Parathyroid adenoma (tissue), 2 donors: ENCODE results near the gene SLC16A12.

ENCODE experiments used
- H2AFZ ChIP-seq: fragments of 300-600 bp; sonication (generic); one replicate; pipeline ENCODE4 v1.7.0; 2017; ENCODE audit warnings: antibody characterized with exemption, mild to moderate bottlenecking
- H3K27ac ChIP-seq: fragments of 300-600 bp; sonication (generic); one replicate; pipeline ENCODE4 v1.7.0; 2017
- H3K27me3 ChIP-seq: fragments of 300-600 bp; sonication (generic); one replicate; pipeline ENCODE4 v1.7.0; 2017; ENCODE audit warnings: low read length; ENCODE audit not compliant: control insufficient read depth, insufficient read depth
- H3K36me3 ChIP-seq: fragments of 300-600 bp; sonication (generic); one replicate; pipeline ENCODE4 v1.7.0; 2017; ENCODE audit warnings: low read length; ENCODE audit not compliant: control insufficient read depth, insufficient read depth
- H3K4me1 ChIP-seq: fragments of 300-600 bp; sonication (generic); one replicate; pipeline ENCODE4 v1.7.0; 2017; ENCODE audit warnings: control low read depth
- H3K4me2 ChIP-seq: fragments of 300-600 bp; sonication (generic); one replicate; pipeline ENCODE4 v1.7.0; 2017; ENCODE audit warnings: low read length
- H3K4me3 ChIP-seq: fragments of 300-600 bp; sonication (generic); one replicate; pipeline ENCODE4 v1.7.0; 2017; ENCODE audit warnings: low read depth, low read length
- H3K79me2 ChIP-seq: fragments of 300-600 bp; sonication (generic); one replicate; pipeline ENCODE4 v1.7.0; 2017; ENCODE audit warnings: control low read depth
- H3K9ac ChIP-seq: fragments of 300-600 bp; sonication (generic); one replicate; pipeline ENCODE4 v1.7.0; 2017; ENCODE audit warnings: mild to moderate bottlenecking
- H3K9me3 ChIP-seq: fragments of 300-600 bp; sonication (generic); one replicate; pipeline ENCODE4 v1.7.0; 2017; ENCODE audit warnings: low read length; ENCODE audit not compliant: control insufficient read depth
- TF ChIP-seq, protein P1 (sequence below): fragments of 300-600 bp; sonication (generic); IDR thresholded peaks from one replicate; pipeline ENCODE4 v1.7.0; 2017; ENCODE audit warnings: antibody characterized with exemption, mild to moderate bottlenecking
- donor health status: primary hyperparathyroidism.

Gene SLC16A12

DNA sequence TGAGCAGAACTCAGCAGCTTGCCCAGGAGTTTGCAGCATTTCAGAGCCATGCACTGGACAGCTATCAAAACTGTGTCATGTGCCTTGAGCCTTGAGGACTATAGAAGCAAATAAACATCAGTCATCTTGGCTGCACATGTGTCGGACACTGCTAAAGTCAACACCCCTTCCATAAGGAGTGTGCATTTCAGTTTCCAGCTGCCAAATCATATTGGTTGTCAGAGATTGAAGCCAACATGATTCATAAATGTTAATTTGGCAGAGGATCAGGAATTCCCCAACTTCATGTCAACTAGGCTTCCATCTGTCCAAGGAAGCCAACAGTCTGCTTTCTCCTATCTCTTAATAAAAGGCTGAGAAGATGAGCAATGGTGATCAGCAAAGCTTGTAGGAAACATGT lies 32.8 kb downstream of the SLC16A12 start:
- Histone ChIP-seq H3K9me3 (no peaks in the 10 kb centered on the region), H3K79me2 (no peaks in the 10 kb centered on the region), H3K9ac (no peak overlapping the region), H2AFZ (no peak overlapping the region), H3K36me3 (no peaks in the 10 kb centered on the region), H3K4me1 (no peaks in the 10 kb centered on the region), H3K4me2 (no peak overlapping the region), H3K27me3 (no peaks in the 10 kb centered on the region), H3K27ac (no peak overlapping the region), H3K4me3 (no peak overlapping the region)
- TF ChIP-seq, protein P1, sequence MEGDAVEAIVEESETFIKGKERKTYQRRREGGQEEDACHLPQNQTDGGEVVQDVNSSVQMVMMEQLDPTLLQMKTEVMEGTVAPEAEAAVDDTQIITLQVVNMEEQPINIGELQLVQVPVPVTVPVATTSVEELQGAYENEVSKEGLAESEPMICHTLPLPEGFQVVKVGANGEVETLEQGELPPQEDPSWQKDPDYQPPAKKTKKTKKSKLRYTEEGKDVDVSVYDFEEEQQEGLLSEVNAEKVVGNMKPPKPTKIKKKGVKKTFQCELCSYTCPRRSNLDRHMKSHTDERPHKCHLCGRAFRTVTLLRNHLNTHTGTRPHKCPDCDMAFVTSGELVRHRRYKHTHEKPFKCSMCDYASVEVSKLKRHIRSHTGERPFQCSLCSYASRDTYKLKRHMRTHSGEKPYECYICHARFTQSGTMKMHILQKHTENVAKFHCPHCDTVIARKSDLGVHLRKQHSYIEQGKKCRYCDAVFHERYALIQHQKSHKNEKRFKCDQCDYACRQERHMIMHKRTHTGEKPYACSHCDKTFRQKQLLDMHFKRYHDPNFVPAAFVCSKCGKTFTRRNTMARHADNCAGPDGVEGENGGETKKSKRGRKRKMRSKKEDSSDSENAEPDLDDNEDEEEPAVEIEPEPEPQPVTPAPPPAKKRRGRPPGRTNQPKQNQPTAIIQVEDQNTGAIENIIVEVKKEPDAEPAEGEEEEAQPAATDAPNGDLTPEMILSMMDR = no peak

DNA sequence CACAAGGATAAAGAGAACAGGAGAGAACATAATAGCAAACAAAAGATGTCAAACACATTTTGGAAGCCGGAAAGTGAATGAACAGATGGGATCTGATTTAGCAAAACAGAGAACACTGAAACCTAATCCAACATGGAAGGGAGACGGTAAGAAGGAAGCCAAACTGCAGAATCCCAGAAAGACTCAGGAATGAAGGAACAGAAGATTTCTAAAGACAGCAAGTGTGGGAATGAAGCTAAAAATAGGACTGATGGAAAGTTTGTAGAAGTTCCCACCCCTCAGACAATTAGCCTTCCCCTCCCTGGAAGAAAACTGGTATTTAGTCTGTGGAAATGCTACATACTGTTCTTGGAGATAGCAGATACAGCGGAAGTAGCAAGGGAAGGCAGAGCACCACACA lies 40.8 kb downstream of the SLC16A12 start:
- peak overlapping the region; percentile 42 for H3K27ac ChIP-seq
- H3K9ac ChIP-seq = no peak overlapping the region

DNA sequence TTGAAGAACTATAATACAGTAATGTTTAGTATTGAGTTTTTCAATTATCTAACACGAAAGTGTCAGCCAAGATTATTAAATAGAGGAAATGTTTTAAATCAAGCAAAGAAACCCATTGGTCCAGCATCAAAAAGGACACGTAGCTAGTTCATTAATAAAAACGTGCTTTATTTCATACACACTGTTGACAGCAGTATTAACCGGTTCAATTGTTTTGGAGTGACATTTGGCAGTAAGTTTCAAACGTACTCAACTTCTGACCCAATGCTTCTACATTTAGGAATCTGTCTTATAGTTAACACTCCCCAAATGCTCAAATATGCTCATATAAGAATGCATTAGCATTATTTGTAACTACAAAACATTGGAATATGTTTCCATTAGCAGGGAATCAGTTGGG lies 41.3 kb downstream of the SLC16A12 start:
- Histone ChIP-seq H3K4me3 (no peak overlapping the region), H3K4me2 (no peak overlapping the region), H2AFZ (no peak overlapping the region), H3K9me3 (no peaks in the 10 kb centered on the region), H3K27ac (peak overlapping the region; percentile 42), H3K27me3 (no peaks in the 10 kb centered on the region), H3K36me3 (no peaks in the 10 kb centered on the region), H3K79me2 (no peaks in the 10 kb centered on the region), H3K4me1 (no peaks in the 10 kb centered on the region), H3K9ac (no peak overlapping the region)
- TF ChIP-seq, protein P1 = no peak

More for the DNA sequence above, 40.8 kb downstream of the SLC16A12 start:
- Histone ChIP-seq H3K4me1 (no peaks in the 10 kb centered on the region), H3K36me3 (no peaks in the 10 kb centered on the region), H2AFZ (no peak overlapping the region), H3K27me3 (no peaks in the 10 kb centered on the region), H3K9me3 (no peaks in the 10 kb centered on the region), H3K79me2 (no peaks in the 10 kb centered on the region), H3K4me3 (no peak overlapping the region), H3K4me2 (no peak overlapping the region)
- TF ChIP-seq, protein P1 = no peak

DNA sequence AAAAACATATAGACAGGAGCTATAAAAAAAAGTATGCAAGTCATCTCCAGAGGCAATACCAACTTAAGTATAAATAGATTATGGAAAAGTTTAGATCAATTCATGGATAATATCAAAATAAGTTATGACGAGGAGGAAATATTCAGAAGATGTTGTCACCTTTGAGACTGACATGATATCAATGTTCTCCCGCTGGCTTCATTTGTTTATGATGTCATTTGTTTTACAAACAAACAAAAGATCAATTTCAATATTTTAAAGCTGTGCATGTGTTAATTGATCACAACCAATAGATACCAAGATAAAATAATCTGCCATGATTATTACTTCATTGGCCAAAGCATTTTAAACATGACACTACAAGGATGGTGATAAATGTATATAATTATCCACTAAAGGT lies 43.5 kb downstream of the SLC16A12 start:
- TF ChIP-seq, protein P1 = no peak

DNA sequence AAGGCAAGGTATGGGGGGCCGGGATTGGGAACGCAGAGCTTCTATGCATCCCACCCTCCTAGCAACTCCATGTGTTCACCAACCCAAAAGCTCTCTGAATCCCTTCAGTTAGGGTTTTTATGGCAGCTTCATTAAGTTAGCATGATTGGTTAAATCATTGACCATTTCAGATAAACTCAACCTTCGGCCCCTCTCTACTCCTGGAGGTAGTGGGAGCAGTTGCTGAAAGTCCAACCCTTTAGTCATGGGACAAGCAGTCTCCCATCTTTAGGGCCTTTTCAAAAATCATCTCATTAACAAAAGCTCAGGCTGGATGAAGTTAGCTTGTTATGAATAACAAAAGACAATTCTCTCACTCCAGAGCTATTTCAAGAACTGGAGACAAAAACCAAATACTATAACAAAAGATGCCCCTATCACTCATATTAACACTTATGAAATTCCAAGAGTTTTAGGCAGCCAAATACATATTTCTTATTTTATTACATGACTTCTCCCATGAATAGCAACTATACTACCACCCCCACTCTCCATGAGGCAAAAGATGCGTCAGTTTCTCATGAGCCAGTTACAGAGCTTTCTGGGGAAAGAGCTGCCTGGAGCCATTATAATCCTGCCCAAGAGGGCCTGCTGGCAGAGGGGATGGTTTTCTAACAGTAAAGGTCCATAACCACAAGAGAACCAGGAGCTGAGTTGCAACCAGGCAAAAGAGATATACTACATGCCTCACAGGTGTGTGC lies 44.6 kb downstream of the SLC16A12 start:
- TF ChIP-seq, protein P1 = no peak
- Histone ChIP-seq H3K4me3 (no peak overlapping the region), H3K27me3 (no peaks in the 10 kb centered on the region), H2AFZ (no peak overlapping the region), H3K4me2 (no peak overlapping the region), H3K9me3 (no peaks in the 10 kb centered on the region), H3K27ac (no peak overlapping the region), H3K36me3 (no peaks in the 10 kb centered on the region), H3K4me1 (no peaks in the 10 kb centered on the region), H3K9ac (no peak overlapping the region), H3K79me2 (no peaks in the 10 kb centered on the region)

More for the DNA sequence above, 43.5 kb downstream of the SLC16A12 start:
- no peak overlapping the region for H3K27ac ChIP-seq
- no peak overlapping the region for H2AFZ ChIP-seq
- H3K79me2 ChIP-seq = no peaks in the 10 kb centered on the region
- no peaks in the 10 kb centered on the region for H3K4me1 ChIP-seq
- H3K4me2 ChIP-seq = no peak overlapping the region
- no peaks in the 10 kb centered on the region for H3K27me3 ChIP-seq
- H3K36me3 ChIP-seq = no peaks in the 10 kb centered on the region
- H3K4me3 ChIP-seq = no peak overlapping the region
- H3K9ac ChIP-seq = no peak overlapping the region
- H3K9me3 ChIP-seq = no peaks in the 10 kb centered on the region
